Measurements from ENCODE around the gene YIPF1.

Gene YIPF1

GRCh38 chr1:53889304-53890298, at the start of gene YIPF1:
Gene YIPF1, minus strand, starts transcription at chr1:53889797. Its CDS starts 860 bp downstream, at chr1:53888937.
- H3K9me3 Mint-ChIP-seq, result no peaks in the 10 kb centered on the region
- ATAC-seq (peak; percentile 92), DNase-seq (ENCODE audit: low spot score in 2 of 2) (peak; percentile 67 to 92)
- peaks cover 32% of the 10 kb centered on the region for H3K4me1 Mint-ChIP-seq
- H3K27ac Mint-ChIP-seq, result peak within 1 kb of the TSS; percentile 95
- peaks cover 4% of the 10 kb centered on the region for H3K36me3 Mint-ChIP-seq
- peak within 1 kb of the TSS; percentile 96 for H3K4me3 Mint-ChIP-seq

- Mint-ChIP-seq H3K4me3 (no peak overlapping the region), H3K9me3 (no peaks in the 10 kb centered on the region), H3K27ac (no peak overlapping the region), H3K4me1 (peaks cover 25% of the 10 kb centered on the region), H3K36me3 (peaks cover 87% of the 10 kb centered on the region)
- ATAC-seq (no peak), DNase-seq (ENCODE audit: low spot score in 2 of 2) (no peak)
Measured at GRCh38 chr1:53938136-53938830, 48.7 kb upstream of the YIPF1 start.

- H3K4me1 Mint-ChIP-seq, result peaks cover 14% of the 10 kb centered on the region
- no peak overlapping the region for H3K4me3 Mint-ChIP-seq
- no peaks in the 10 kb centered on the region for H3K9me3 Mint-ChIP-seq
- no peak for DNase-seq (ENCODE audit: low spot score in 2 of 2)
- no peak for ATAC-seq
- H3K27ac Mint-ChIP-seq, result peak overlapping the region; percentile 64
- peaks cover 85% of the 10 kb centered on the region for H3K36me3 Mint-ChIP-seq
Measured at GRCh38 chr1:53936430-53936829, 46.8 kb upstream of the YIPF1 start.

GRCh38 chr1:53934170-53934765, 44.7 kb upstream of the YIPF1 start:
- peaks cover 9% of the 10 kb centered on the region for H3K4me1 Mint-ChIP-seq
- no peak overlapping the region for H3K4me3 Mint-ChIP-seq
- H3K9me3 Mint-ChIP-seq, result no peaks in the 10 kb centered on the region
- H3K27ac Mint-ChIP-seq, result no peak overlapping the region
- H3K36me3 Mint-ChIP-seq, result peaks cover 83% of the 10 kb centered on the region
- DNase-seq (ENCODE audit: low spot score in 2 of 2) (no peak), ATAC-seq (no peak)

- Mint-ChIP-seq H3K27ac (no peak overlapping the region), H3K4me1 (no peaks in the 10 kb centered on the region), H3K36me3 (peaks cover 83% of the 10 kb centered on the region), H3K9me3 (no peaks in the 10 kb centered on the region), H3K4me3 (no peak overlapping the region)
- no peak for DNase-seq (ENCODE audit: low spot score in 2 of 2)
- no peak for ATAC-seq
Measured at GRCh38 chr1:53931523-53931922, 41.9 kb upstream of the YIPF1 start.

GRCh38 chr1:53930932-53931331, 41.3 kb upstream of the YIPF1 start:
- Mint-ChIP-seq H3K4me1 (no peaks in the 10 kb centered on the region), H3K27ac (no peak overlapping the region), H3K36me3 (peaks cover 83% of the 10 kb centered on the region), H3K4me3 (no peak overlapping the region), H3K9me3 (no peaks in the 10 kb centered on the region)
- DNase-seq (ENCODE audit: low spot score in 2 of 2) (no peak), ATAC-seq (no peak)

GRCh38 chr1:53929246-53929960, 39.8 kb upstream of the YIPF1 start:
- Mint-ChIP-seq H3K27ac (no peak overlapping the region), H3K9me3 (no peaks in the 10 kb centered on the region), H3K36me3 (peaks cover 85% of the 10 kb centered on the region), H3K4me1 (no peaks in the 10 kb centered on the region), H3K4me3 (no peak overlapping the region)
- ATAC-seq, result no peak
- no peak for DNase-seq (ENCODE audit: low spot score in 2 of 2)

- Mint-ChIP-seq H3K9me3 (no peaks in the 10 kb centered on the region), H3K4me1 (no peaks in the 10 kb centered on the region), H3K36me3 (peaks cover 85% of the 10 kb centered on the region), H3K4me3 (no peak overlapping the region), H3K27ac (no peak overlapping the region)
- no peak for ATAC-seq
- no peak for DNase-seq (ENCODE audit: low spot score in 2 of 2)
Measured at GRCh38 chr1:53927376-53927881, 37.8 kb upstream of the YIPF1 start.

GRCh38 chr1:53919675-53920066, 30.1 kb upstream of the YIPF1 start:
- Mint-ChIP-seq H3K4me3 (peak overlapping the region; percentile 25), H3K9me3 (no peaks in the 10 kb centered on the region), H3K36me3 (peaks cover 95% of the 10 kb centered on the region), H3K27ac (peak overlapping the region; percentile 60), H3K4me1 (peaks cover 23% of the 10 kb centered on the region)
- ATAC-seq, result peak; percentile 95
- DNase-seq (ENCODE audit: low spot score in 2 of 2), result no peak

- no peaks in the 10 kb centered on the region for H3K9me3 Mint-ChIP-seq
- H3K36me3 Mint-ChIP-seq, result peaks cover 83% of the 10 kb centered on the region
- H3K27ac Mint-ChIP-seq, result no peak overlapping the region
- H3K4me3 Mint-ChIP-seq, result no peak overlapping the region
- H3K4me1 Mint-ChIP-seq, result peaks cover 23% of the 10 kb centered on the region
- ATAC-seq, result no peak
- no peak for DNase-seq (ENCODE audit: low spot score in 2 of 2)
Measured at GRCh38 chr1:53918343-53918742, 28.7 kb upstream of the YIPF1 start.

- ATAC-seq (no peak), DNase-seq (ENCODE audit: low spot score in 2 of 2) (peak in 1 of 2 donors; percentile 23)
- no peak overlapping the region for H3K4me3 Mint-ChIP-seq
- H3K4me1 Mint-ChIP-seq, result peaks cover 5% of the 10 kb centered on the region
- no peaks in the 10 kb centered on the region for H3K9me3 Mint-ChIP-seq
- peaks cover 39% of the 10 kb centered on the region for H3K36me3 Mint-ChIP-seq
- H3K27ac Mint-ChIP-seq, result no peak overlapping the region
Measured at GRCh38 chr1:53913352-53914033, 23.9 kb upstream of the YIPF1 start.

GRCh38 chr1:53911442-53911841, 21.8 kb upstream of the YIPF1 start:
- no peaks in the 10 kb centered on the region for H3K9me3 Mint-ChIP-seq
- ATAC-seq (no peak), DNase-seq (ENCODE audit: low spot score in 2 of 2) (no peak)
- H3K4me3 Mint-ChIP-seq, result no peak overlapping the region
- H3K27ac Mint-ChIP-seq, result no peak overlapping the region
- peaks cover 19% of the 10 kb centered on the region for H3K36me3 Mint-ChIP-seq
- H3K4me1 Mint-ChIP-seq, result peaks cover 5% of the 10 kb centered on the region

- ATAC-seq, result no peak
- Mint-ChIP-seq H3K36me3 (peaks cover 4% of the 10 kb centered on the region), H3K27ac (no peak overlapping the region), H3K4me1 (no peaks in the 10 kb centered on the region), H3K9me3 (no peaks in the 10 kb centered on the region), H3K4me3 (no peak overlapping the region)
- DNase-seq (ENCODE audit: low spot score in 2 of 2), result no peak
Measured at GRCh38 chr1:53909946-53910345, 20.3 kb upstream of the YIPF1 start.

GRCh38 chr1:53906121-53906520, 16.5 kb upstream of the YIPF1 start:
- no peak overlapping the region for H3K27ac Mint-ChIP-seq
- H3K4me1 Mint-ChIP-seq, result peaks cover 4% of the 10 kb centered on the region
- no peak for ATAC-seq
- H3K4me3 Mint-ChIP-seq, result no peak overlapping the region
- DNase-seq (ENCODE audit: low spot score in 2 of 2), result no peak
- no peaks in the 10 kb centered on the region for H3K9me3 Mint-ChIP-seq
- H3K36me3 Mint-ChIP-seq, result no peaks in the 10 kb centered on the region
